ENCODE results near the gene TBRG1.
A peak's percentile ranks its signal among the peaks of the same experiment; 100 is the strongest.

TBRG1 gene

GRCh38 chr11:124582565-124582964 is 40.1 kb upstream of the TBRG1 start:
- Histone ChIP-seq H3K27me3 (ENCODE audit: insufficient read depth, poor library complexity, severe bottlenecking) (peaks cover 8% of the 10 kb centered on the region), H3K36me3 (ENCODE audit: low read depth) (no peaks in the 10 kb centered on the region), H3K4me1 (ENCODE audit: insufficient read depth, poor library complexity, severe bottlenecking) (no peaks in the 10 kb centered on the region), H3K4me3 (ENCODE audit: severe bottlenecking) (no peak overlapping the region), H3K27ac (ENCODE audit: poor library complexity, severe bottlenecking) (no peak overlapping the region), H3K9me3 (ENCODE audit: severe bottlenecking) (no peaks in the 10 kb centered on the region)
- ATAC-seq (ENCODE audit: low read depth) (no peak), DNase-seq (ENCODE audit: low spot score) (no peak)
- TF ChIP-seq CTCF (IDR thresholded peaks at IDR 0.05; ENCODE audit: poor library complexity, severe bottlenecking) = no peak

- Histone ChIP-seq H3K4me3 (ENCODE audit: severe bottlenecking) (no peak overlapping the region), H3K27me3 (ENCODE audit: insufficient read depth, poor library complexity, severe bottlenecking) (peaks cover 13% of the 10 kb centered on the region), H3K36me3 (ENCODE audit: low read depth) (no peaks in the 10 kb centered on the region), H3K9me3 (ENCODE audit: severe bottlenecking) (no peaks in the 10 kb centered on the region), H3K4me1 (ENCODE audit: insufficient read depth, poor library complexity, severe bottlenecking) (no peaks in the 10 kb centered on the region), H3K27ac (ENCODE audit: poor library complexity, severe bottlenecking) (no peak overlapping the region)
- DNase-seq (ENCODE audit: low spot score) (no peak), ATAC-seq (ENCODE audit: low read depth) (no peak)
- TF ChIP-seq CTCF (IDR thresholded peaks at IDR 0.05; ENCODE audit: poor library complexity, severe bottlenecking) = no peak
Observed at GRCh38 chr11:124583781-124584180, 38.9 kb upstream of the TBRG1 start.

- Histone ChIP-seq H3K27ac (ENCODE audit: poor library complexity, severe bottlenecking) (no peak overlapping the region), H3K9me3 (ENCODE audit: severe bottlenecking) (no peaks in the 10 kb centered on the region), H3K36me3 (ENCODE audit: low read depth) (no peaks in the 10 kb centered on the region), H3K4me1 (ENCODE audit: insufficient read depth, poor library complexity, severe bottlenecking) (no peaks in the 10 kb centered on the region), H3K27me3 (ENCODE audit: insufficient read depth, poor library complexity, severe bottlenecking) (peaks cover 15% of the 10 kb centered on the region), H3K4me3 (ENCODE audit: severe bottlenecking) (no peak overlapping the region)
- TF ChIP-seq CTCF (IDR thresholded peaks at IDR 0.05; ENCODE audit: poor library complexity, severe bottlenecking) = no peak
- DNase-seq (ENCODE audit: low spot score) (no peak), ATAC-seq (ENCODE audit: low read depth) (no peak)
Observed at GRCh38 chr11:124584681-124585372, 37.8 kb upstream of the TBRG1 start.

- TF ChIP-seq CTCF (IDR thresholded peaks at IDR 0.05; ENCODE audit: poor library complexity, severe bottlenecking) = peak; percentile 70
- Histone ChIP-seq H3K27me3 (ENCODE audit: insufficient read depth, poor library complexity, severe bottlenecking) (peaks cover 15% of the 10 kb centered on the region), H3K36me3 (ENCODE audit: low read depth) (no peaks in the 10 kb centered on the region), H3K27ac (ENCODE audit: poor library complexity, severe bottlenecking) (no peak overlapping the region), H3K4me1 (ENCODE audit: insufficient read depth, poor library complexity, severe bottlenecking) (no peaks in the 10 kb centered on the region), H3K4me3 (ENCODE audit: severe bottlenecking) (no peak overlapping the region), H3K9me3 (ENCODE audit: severe bottlenecking) (no peaks in the 10 kb centered on the region)
- peak; percentile 64; the same call in 2 of the 3 replicates for ATAC-seq (ENCODE audit: low read depth)
- no peak for DNase-seq (ENCODE audit: low spot score)
Observed at GRCh38 chr11:124586238-124586860, 36.3 kb upstream of the TBRG1 start.

GRCh38 chr11:124591430-124591829 is 31.2 kb upstream of the TBRG1 start:
- no peak for TF ChIP-seq CTCF (IDR thresholded peaks at IDR 0.05; ENCODE audit: poor library complexity, severe bottlenecking)
- Histone ChIP-seq H3K9me3 (ENCODE audit: severe bottlenecking) (no peaks in the 10 kb centered on the region), H3K4me3 (ENCODE audit: severe bottlenecking) (no peak overlapping the region), H3K36me3 (ENCODE audit: low read depth) (no peaks in the 10 kb centered on the region), H3K4me1 (ENCODE audit: insufficient read depth, poor library complexity, severe bottlenecking) (no peaks in the 10 kb centered on the region), H3K27ac (ENCODE audit: poor library complexity, severe bottlenecking) (no peak overlapping the region), H3K27me3 (ENCODE audit: insufficient read depth, poor library complexity, severe bottlenecking) (peaks cover 37% of the 10 kb centered on the region)
- DNase-seq (ENCODE audit: low spot score) (no peak), ATAC-seq (ENCODE audit: low read depth) (no peak)

All from RWPE2 (cell line).